Ishikawa (cell line): Measurements from ENCODE around the gene TIAM1.

Experiments used
- CEBPB ChIP-seq: IDR thresholded peaks from 2 replicates; pipeline ENCODE4 v1.6.1; 2012
- CREB1 ChIP-seq: IDR thresholded peaks from 2 replicates; pipeline ENCODE4 v1.6.1; 2012; ENCODE audit warnings: low read depth
- EGR1 ChIP-seq: IDR thresholded peaks from 2 replicates; pipeline ENCODE4 v1.6.1; 2012
- EP300 ChIP-seq: IDR thresholded peaks from 2 replicates; pipeline ENCODE4 v1.6.1; 2012; ENCODE audit warnings: borderline replicate concordance
- FOXM1 ChIP-seq: IDR thresholded peaks from 2 replicates; pipeline ENCODE4 v1.6.1; 2012; ENCODE audit warnings: low read depth, borderline replicate concordance
- MAX ChIP-seq: IDR thresholded peaks from 2 replicates; pipeline ENCODE4 v1.6.1; 2012
- NFIC ChIP-seq: IDR thresholded peaks from 2 replicates; pipeline ENCODE4 v1.6.1; 2012
- RAD21 ChIP-seq: IDR thresholded peaks from 2 replicates; pipeline ENCODE4 v1.6.1; 2012; ENCODE audit warnings: low read depth
- REST ChIP-seq: IDR thresholded peaks from 2 replicates; pipeline ENCODE4 v1.6.1; 2012; ENCODE audit warnings: low read depth, mild to moderate bottlenecking
- TAF1 ChIP-seq: IDR thresholded peaks from 2 replicates; pipeline ENCODE4 v1.6.1; 2012; ENCODE audit warnings: low read depth, mild to moderate bottlenecking
- TCF12 ChIP-seq: IDR thresholded peaks from 2 replicates; pipeline ENCODE4 v1.6.1; 2012; ENCODE audit warnings: low read depth
- TEAD4 ChIP-seq: IDR thresholded peaks from 2 replicates; pipeline ENCODE4 v1.6.1; 2012
- USF1 ChIP-seq: IDR thresholded peaks from 2 replicates; pipeline ENCODE4 v1.6.1; 2012
- YY1 ChIP-seq: IDR thresholded peaks from 2 replicates; pipeline ENCODE4 v1.6.1; 2012; ENCODE audit warnings: low read depth
- ZBTB7A ChIP-seq: IDR thresholded peaks from 2 replicates; pipeline ENCODE4 v1.6.1; 2012; ENCODE audit warnings: low read depth

Gene TIAM1

GRCh38 chr21:31140676-31141075 is 203.4 kb downstream of the TIAM1 start:
- TF ChIP-seq YY1 (no peak), TEAD4 (no peak), NFIC (no peak), TAF1 (no peak)

- TF ChIP-seq EP300 = no peak
- TF ChIP-seq ZBTB7A = no peak
- TF ChIP-seq TCF12 = no peak
- TF ChIP-seq TEAD4 = no peak
- TF ChIP-seq REST = no peak
- no peak for TF ChIP-seq TAF1
- no peak for TF ChIP-seq CEBPB
- TF ChIP-seq MAX = no peak
- TF ChIP-seq NFIC = no peak
- no peak for TF ChIP-seq RAD21
- TF ChIP-seq CREB1 = no peak
- TF ChIP-seq EGR1 = no peak
- TF ChIP-seq YY1 = no peak
- TF ChIP-seq FOXM1 = no peak
- no peak for TF ChIP-seq USF1
Measured at GRCh38 chr21:31140025-31140424, 204.0 kb downstream of the TIAM1 start.

- TF ChIP-seq MAX (no peak), RAD21 (no peak), EGR1 (no peak), NFIC (no peak), USF1 (no peak), ZBTB7A (no peak), TEAD4 (no peak), TCF12 (no peak), CEBPB (no peak), YY1 (no peak), FOXM1 (no peak), REST (no peak), EP300 (no peak), TAF1 (no peak), CREB1 (no peak)
Measured at GRCh38 chr21:31137960-31138359, 206.1 kb downstream of the TIAM1 start.

GRCh38 chr21:31136891-31137290 is 207.2 kb downstream of the TIAM1 start:
- TF ChIP-seq REST (no peak), FOXM1 (no peak), EGR1 (no peak), RAD21 (no peak), ZBTB7A (no peak), TAF1 (no peak), USF1 (no peak), YY1 (no peak), NFIC (no peak), CEBPB (no peak), MAX (no peak)
